ENCODE data around the gene TMEM161A. TPM values are rescaled to one million over a fixed set of nuclear protein-coding genes. Genes with fewer than 3 reads are reported as not detected.

The TMEM161A gene
- total and polyA plus RNA-seq, 9 of the 15 experiments (the other 6 are each of a cell fraction or from before 2014, with no cell fraction given), result 0.63 to 92.3 (median 38.9) TPM

GRCh38 chr19:19075126-19075525 is 63.2 kb downstream of the TMEM161A start:
- Histone ChIP-seq H3K9ac (ENCODE audit: insufficient read depth in 1 of 2, low read depth in 2 of 2, low read length in 2 of 2) (0 out of 4 replicates have a peak overlapping the region, but pooled peaks of 1 of the 2 experiments have one; percentile 4), H3K27ac (ENCODE audit: extremely low read depth, low read depth, low read length) (no peak overlapping the region), H3K9me3 (replicated peaks; ENCODE audit: control insufficient read depth, insufficient read depth, low read depth, low read length) (no peaks in the 10 kb centered on the region), H3K4me3 (no peak overlapping the region), H3K36me3 (ENCODE audit: control insufficient read depth, insufficient read depth, low read length) (peaks cover 58% of the 10 kb centered on the region; the same call in 2 of the 3 replicates), H2AFZ (ENCODE audit: low read depth, low read length) (no peak overlapping the region), H3K4me1 (replicated peaks in 1 of 2; ENCODE audit: control insufficient read depth in 2 of 2, insufficient read depth in 2 of 2, low read length in 2 of 2) (peaks cover 0 to 3% of the 10 kb centered on the region in 2 experiments; a peak in 2 of 5 replicates), H3K4me2 (ENCODE audit: insufficient read depth, low read length) (no peak overlapping the region), H4K20me1 (replicated peaks; ENCODE audit: control insufficient read depth, insufficient read depth, low read length) (no peaks in the 10 kb centered on the region; the same call in 1 of the 2 replicates), H3K9me1 (ENCODE audit: control insufficient read depth, insufficient read depth, low read length) (no peaks in the 10 kb centered on the region), H3K27me3 (ENCODE audit: control insufficient read depth in 2 of 2, insufficient read depth in 2 of 2, low read length in 2 of 2) (no peaks in the 10 kb centered on the region), H3K79me2 (ENCODE audit: control insufficient read depth, insufficient read depth, low read length) (peaks cover 44% of the 10 kb centered on the region)
- no peak for DNase-seq (ENCODE audit: extremely low read depth in 1 of 4, low spot score in 3 of 4)
- no TSS peak for BruUV-seq (replicated peaks)
- in situ Hi-C loops (cut with MboI) (no loop called here), intact Hi-C loops (cut with micrococcal nuclease) (no loop called here)
- 91% methylated on average over 8 of the region's 8 CpGs for WGBS (ENCODE audit: insufficient coverage, low coverage, missing lambda C conversion rate)
- ChIA-PET POLR2A (interaction anchor here (0.6 kb wide), 1 partner anchor 45 kb away, joined by 3 read pairs; no protein-coding TSS in a partner anchor), CTCF (ENCODE audit: low intra/inter-chr PET ratio) (no interaction called here)
- FAIRE-seq, result no peak
- no peak for ATAC-seq
- TF ChIP-seq SMAD3 (CRISPR knock-in tag; conservative IDR thresholded peaks at IDR 0.05), result no peak
- no peak for TF ChIP-seq BRF1 (IDR thresholded peaks at IDR 0.05; ENCODE audit: borderline replicate concordance, extremely low read depth, insufficient read length)
- TF ChIP-seq NBN (IDR thresholded peaks at IDR 0.05; ENCODE audit: low read depth), result no peak
- no peak for TF ChIP-seq CBX3 (IDR thresholded peaks at IDR 0.05; ENCODE audit: borderline replicate concordance in 1 of 2, low read length in 2 of 2)
- TF ChIP-seq MTA1 (IDR thresholded peaks at IDR 0.05; ENCODE audit: borderline replicate concordance), result no peak
- TF ChIP-seq SMAD1 (IDR thresholded peaks at IDR 0.05; ENCODE audit: low read depth, low read length, partially characterized antibody), result no peak
- no peak for TF ChIP-seq TAL1 (IDR thresholded peaks at IDR 0.05)
- TF ChIP-seq ZNF174 (CRISPR knock-in tag; IDR thresholded peaks at IDR 0.05), result no peak
- TF ChIP-seq TGIF2 (CRISPR knock-in tag; IDR thresholded peaks at IDR 0.05), result no peak
- TF ChIP-seq, protein P1, sequence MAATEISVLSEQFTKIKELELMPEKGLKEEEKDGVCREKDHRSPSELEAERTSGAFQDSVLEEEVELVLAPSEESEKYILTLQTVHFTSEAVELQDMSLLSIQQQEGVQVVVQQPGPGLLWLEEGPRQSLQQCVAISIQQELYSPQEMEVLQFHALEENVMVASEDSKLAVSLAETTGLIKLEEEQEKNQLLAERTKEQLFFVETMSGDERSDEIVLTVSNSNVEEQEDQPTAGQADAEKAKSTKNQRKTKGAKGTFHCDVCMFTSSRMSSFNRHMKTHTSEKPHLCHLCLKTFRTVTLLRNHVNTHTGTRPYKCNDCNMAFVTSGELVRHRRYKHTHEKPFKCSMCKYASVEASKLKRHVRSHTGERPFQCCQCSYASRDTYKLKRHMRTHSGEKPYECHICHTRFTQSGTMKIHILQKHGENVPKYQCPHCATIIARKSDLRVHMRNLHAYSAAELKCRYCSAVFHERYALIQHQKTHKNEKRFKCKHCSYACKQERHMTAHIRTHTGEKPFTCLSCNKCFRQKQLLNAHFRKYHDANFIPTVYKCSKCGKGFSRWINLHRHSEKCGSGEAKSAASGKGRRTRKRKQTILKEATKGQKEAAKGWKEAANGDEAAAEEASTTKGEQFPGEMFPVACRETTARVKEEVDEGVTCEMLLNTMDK (IDR thresholded peaks at IDR 0.05; ENCODE audit: borderline replicate concordance, insufficient read depth, low read depth, low read length, poor library complexity, severe bottlenecking), result no peak
- no peak for TF ChIP-seq ZNF589 (CRISPR knock-in tag; IDR thresholded peaks at IDR 0.05; ENCODE audit: low read depth)
- TF ChIP-seq ZFP30 (CRISPR knock-in tag; IDR thresholded peaks at IDR 0.05; ENCODE audit: borderline replicate concordance), result no peak
- no peak for TF ChIP-seq CGGBP1 (CRISPR knock-in tag; IDR thresholded peaks at IDR 0.05)
- TF ChIP-seq SMAD2 (IDR thresholded peaks at IDR 0.05; ENCODE audit: low read depth, low read length), result no peak
- TF ChIP-seq RBM14 (IDR thresholded peaks at IDR 0.05; ENCODE audit: borderline replicate concordance, insufficient read depth, low read depth, low read length), result no peak
